ENCODE measurements around the gene ALLC.
"Not testable (repeated sequence)": the region's sequence is repeated elsewhere in the genome, so short reads cannot be mapped to it uniquely, and the experiment has no call there.

Gene ALLC

DNA sequence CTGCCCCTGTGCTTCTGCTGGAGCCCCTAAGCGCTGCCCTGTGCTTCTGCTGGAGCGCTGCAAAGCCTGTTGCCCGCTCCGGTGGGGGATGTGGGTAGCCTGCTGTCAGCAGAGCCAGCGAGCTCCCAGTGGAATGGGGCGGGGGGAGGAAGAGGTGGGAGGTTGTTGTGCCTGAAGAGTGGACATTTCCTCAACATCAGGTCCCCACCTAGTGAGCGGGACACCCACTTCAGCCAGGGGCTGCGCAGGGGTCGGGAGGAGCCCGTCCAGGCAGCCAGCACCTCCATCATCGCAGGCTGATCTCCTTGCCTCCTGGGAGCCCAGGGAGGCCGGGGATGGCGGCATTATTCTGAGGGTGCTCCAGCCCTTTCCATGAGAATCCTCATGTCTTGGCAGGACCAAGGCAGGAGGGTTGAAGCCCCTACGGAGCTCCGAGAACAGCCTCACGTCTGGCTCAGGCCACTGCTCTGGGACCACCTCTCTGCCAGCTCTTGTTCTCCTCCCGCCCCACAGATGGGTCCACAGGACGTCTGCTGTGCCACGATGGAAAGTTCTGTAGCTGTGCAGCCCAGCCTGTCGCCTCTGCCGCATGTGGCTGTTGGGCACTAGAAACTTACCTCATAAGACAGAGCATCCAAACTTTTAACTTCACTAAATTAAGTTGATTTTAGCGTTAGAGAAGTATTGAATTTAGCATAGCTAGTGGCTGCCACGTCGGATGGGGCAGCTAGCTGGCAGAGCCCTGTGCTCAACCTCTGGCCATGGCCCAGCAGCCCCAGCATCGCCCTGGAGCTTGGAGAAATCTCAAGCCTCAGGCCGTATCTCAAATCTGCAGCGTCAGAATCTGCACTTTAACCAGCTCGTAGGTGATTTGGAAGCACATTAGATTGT is 1.9 kb upstream of the ALLC start:
- DNase-seq (ENCODE audit: low read depth) = no peak

DNA sequence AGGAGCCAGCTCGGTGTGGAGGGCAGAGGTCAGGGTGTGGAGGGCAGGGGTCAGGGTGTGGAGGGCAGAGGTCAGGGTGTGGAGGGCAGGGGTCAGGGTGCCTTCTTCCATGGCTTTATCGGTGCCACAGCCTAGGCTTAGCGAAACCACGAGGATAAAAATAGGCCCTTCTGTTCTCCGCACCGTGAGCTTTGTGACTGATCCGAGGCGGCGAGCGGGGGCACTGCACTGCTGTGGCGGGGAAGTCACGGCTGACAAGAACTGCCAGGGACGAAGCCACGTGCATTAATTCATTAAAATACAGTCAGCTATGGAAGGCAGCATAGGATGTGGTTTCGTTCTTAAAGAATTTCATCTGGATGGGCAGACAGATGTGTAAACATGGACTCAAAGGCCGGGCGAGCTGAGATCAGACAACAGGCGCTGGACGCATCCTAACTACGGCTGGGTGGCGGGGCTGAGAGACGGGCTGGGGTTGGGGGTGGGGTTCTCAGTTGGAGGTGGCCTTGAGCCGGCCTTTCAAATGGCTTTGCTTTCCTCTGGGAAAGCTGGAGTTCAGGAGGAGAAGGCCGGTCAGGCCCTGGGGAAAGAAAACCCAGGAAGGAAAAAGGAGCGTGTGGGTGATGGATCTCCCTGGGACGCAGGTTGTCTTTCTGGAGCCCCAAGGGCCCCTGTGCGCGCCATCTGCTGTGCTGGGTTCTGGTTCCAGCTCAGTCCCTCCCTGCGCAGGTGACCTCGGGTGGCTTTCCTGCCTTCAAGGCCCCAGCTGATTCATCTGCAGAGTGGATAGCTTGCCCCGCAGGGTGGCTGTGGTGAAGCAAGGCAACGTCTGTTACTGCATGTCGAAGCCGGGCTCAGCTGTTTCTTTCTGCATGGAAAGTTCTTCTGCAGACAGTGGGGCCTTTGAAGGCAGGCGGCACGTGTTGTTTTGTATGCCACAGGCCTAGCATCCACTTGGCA is 958 bp upstream of the ALLC start:
- no peak for DNase-seq (ENCODE audit: low read depth)

DNA sequence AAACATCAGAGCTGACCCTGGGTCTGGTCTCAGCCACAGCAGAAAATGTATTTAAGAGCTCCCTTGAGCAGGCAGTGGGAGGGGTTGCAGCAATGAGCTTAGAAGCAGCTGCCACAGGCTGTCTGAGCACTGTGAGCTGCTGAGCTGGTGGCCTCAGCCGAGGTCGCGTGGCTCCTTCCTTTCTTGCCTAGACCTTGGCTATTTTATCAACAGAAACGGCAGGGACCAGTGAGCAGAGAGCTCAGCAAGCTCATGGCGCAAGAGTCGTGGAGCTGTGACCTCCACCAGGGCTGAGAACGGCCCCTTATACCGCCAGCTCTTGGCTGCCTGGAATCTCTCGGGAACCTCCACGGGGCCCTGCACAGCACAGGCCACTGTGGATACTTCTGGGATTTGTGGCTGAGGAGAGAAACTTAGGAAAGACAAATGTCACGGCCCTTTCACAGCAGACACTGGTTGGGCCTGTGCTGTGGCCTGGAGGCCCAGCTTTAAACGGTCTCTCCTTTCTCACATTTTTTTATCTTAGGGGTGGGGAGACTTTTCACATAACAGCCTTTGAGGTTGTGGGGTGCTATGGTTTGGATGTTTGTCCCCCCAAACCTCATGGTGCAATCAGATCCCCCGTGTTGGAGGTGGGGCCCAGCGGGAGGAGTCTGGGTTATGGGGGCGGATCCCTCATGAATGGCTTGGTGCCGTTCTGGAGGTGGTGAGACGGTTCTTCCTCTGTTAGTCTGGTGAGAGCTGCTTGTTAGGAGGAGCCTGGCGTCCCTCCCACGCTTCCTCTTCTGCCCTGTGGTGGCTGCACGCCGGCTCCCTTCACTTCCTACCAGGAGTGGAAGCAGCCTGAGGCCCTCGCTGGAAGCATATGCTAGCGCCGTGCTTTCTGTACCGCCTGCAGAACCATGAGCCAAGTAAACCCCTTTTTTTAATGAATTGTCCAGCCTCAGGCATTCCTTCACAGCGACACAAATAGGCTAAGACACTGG is 1.7 kb downstream of the ALLC start:
- DNase-seq (ENCODE audit: low read depth) = no peak

DNA sequence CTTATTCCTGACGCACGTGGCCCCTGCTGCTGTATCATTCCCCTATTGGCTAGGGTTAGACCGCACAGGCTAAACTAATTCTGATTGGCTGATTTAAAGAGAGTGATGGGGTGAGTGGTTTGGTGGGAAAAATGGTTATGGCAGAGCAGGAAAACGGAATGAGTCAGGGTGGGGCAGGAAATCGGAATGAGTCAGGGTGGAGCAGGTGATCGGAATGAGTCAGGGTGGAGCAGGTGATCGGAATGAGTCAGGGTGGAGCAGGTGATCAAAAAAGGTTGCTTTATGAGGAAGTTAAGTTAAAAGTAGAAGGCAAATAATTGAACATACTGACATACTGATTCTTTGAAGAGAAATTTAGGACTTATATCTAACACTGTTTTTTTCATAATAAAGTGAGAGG is 2.6 kb downstream of the ALLC start:
- DNase-seq (ENCODE audit: low read depth) = not testable (repeated sequence)

DNA sequence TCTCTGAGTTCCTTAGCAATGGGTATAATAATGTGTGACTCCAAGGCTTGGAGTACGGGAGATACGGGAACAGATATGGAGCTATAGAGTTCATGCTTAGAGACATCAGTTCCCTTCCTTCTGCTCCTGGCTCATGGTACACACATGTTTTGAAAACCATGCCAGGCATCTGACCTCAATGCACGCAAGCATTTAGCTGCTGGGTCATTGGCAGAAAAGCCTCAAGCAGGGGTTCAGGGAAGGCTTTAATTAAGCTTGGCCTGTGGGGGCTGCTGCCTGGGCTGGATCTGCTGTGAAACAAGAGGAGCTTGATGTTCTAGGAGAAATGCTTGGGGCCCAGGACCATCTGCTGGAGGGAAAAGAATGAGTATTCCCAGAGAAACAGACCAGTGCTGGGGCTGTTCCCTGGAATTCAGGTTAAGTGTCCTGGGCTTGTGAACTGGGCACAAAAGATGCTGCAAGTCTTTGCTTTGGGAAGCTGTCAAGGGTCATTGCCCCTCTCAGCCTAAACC is 3.2 kb downstream of the ALLC start:
- DNase-seq (ENCODE audit: low read depth) = no peak

DNA sequence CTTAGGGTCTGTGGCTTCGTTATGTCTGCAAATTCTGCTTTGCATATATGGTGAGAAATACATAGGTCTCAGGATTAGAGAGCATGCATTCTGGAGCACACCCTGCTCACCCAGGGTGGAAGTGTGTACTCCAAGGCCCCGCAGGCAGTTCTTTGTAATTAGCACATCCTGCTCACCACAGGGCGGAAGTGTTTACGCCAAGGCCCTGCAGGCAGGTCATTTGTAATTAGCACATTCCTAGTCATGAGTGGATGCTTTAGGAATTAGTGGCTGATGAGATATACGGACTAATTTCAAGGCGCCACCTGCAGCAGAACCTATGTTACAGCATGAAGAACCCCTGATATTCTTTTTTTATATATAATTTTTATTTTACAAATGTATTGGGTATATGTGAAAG is 4.2 kb downstream of the ALLC start:
- no peak for DNase-seq (ENCODE audit: low read depth)

DNA sequence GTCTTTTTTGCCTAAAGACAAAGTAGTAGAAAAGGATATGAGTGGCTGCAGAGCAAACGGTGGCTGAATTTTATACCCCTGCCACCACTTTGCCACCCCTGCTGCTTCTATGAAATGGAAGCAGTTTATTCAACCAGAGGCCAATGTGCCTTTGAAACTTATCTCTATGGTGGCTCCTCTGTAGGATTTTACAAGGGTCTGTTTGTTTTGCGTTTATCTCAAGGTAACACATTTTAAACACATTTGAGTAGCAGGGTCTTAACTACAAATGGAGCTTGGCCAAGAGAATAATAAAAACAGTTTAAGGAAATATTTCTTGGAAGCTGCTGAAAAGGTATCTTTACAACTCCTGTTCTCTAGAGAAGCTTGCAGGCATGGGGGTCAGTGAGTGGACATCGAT is 6.1 kb downstream of the ALLC start:
- no peak for DNase-seq (ENCODE audit: low read depth)

DNA sequence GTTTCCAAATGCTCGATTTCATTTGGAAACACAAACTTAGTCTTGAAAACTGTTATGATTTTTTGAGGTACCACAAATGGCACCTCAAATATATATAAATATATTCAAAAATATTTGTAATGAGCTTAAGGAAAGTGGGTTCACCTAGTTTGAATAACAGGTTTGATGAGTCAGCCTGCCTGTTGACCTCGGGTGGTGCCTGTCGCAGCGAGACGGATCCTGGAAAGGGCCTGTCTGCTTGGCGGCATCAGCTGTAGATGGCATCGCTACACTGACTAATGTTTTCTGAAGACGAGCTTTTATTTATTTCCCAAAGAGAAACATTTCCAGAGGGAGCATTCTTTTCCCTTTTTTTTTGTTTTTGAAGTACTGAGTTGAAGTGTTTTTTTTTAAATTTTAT is 6.9 kb downstream of the ALLC start:
- DNase-seq (ENCODE audit: low read depth) = no peak

DNA sequence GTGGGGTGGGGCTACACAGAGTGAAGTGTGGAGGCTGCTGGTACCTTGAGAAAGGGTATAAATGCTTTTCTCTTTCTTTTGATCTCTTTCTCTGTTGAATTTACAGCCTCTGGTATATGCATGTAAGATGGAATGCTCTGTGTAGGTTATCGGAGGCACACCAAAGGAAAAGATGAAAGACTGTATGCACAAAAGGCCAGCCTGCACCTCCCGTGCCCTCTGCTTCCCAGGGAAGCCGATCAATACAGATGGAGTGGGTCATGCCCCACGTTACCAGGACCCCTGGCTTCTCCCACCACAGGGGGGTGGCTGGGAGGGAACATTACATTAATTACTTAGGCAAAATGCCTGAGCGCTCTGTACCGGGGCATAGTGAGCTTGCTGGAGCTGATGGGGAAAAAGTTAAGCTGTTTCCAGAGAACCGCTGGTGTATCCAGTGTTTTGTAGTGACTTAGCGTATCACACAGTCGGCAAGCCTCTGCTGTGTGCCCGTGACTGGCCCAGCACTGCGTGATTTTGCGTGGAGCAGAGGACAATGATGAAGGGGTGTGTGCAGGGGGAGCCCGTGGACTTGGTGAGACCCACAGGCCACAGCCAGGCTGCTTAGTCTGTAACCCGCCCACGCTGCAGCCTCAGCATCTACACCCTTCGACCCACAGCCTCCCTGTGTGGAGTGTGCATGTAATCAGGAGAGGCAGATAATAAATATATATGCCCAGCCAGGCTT is 8.0 kb downstream of the ALLC start:
- DNase-seq (ENCODE audit: low read depth) = no peak

DNA sequence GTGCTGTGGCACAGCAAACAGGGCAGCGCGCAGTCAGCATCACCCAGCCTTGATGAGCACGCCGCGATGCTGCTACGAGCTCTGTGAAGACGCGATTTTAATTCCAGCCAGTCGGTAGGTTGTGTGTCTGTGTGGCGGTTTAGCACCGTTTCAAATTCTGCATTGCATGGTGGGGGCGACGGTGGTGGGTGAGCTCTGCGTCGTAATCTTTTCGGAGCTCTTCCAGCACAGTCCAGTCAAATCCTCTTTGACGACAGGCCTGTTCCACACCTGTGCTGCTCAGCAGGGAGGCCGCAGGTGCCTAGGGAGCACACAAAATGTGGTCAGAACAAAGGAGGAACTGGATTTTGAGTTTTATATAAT is 8.6 kb downstream of the ALLC start:
- no peak for DNase-seq (ENCODE audit: low read depth)

DNA sequence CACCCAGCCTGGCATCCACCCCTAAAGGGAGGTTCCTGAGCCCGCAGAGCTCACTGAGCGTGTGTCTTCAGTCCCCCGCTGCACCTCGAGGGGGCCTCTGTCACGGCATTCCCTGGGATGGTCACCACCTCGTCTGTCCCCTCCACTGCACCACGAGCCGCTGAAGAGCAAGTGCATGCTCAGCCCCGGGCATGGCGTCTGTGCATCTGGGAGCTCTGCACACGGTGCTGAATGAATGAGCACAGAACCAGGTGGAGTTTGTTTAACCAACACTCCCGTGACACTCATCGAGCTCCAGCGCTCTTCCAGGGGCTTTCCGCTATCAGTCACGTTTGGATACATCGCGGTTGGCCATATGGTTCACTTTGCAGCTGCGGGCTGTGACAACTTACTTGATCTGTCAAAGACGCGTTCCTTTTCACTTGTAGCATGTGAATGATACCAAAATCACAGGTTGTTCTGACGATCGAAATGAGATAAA is 9.2 kb downstream of the ALLC start:
- no peak for DNase-seq (ENCODE audit: low read depth)

DNA sequence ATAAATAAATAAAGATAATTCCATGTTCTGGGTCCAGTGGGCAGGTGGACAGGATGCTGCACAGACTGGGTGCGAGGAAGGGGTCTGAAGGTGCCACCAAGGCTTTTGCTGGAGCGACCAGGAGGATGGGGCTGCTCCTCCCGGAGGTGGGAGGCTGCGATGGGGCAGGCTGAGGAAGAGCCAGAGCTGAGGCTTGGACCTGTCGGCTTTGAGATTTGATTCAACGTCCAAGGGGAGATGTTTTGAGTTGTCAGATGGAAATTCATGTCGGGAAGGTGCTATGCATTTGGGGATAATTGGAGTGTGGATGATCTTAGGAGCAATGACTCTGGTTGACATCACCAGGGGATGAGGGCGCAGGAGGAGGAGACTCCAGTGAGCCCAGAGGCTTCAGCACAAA is 11.7 kb downstream of the ALLC start:
- DNase-seq (ENCODE audit: low read depth) = no peak

DNA sequence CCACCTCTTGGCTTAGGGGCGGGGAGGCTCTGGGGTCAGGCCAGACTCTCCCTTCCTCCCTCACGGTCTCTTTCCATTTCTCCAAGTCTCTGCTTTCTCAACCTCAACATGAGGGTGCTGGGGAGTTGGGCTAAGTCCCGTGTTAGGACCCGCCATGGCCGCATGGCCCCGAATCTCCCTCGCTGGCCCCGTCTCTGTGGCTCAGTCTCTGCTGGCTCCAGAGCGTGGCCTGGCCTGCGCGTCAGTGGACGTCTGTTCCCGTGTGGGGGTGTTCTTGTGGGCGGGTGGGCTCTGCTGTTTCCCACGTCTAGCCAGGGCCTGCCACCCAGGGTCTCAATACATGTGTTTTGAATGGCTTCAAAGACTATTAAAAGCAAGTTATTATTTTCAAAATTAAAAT is 12.4 kb downstream of the ALLC start:
- no peak for DNase-seq (ENCODE audit: low read depth)

DNA sequence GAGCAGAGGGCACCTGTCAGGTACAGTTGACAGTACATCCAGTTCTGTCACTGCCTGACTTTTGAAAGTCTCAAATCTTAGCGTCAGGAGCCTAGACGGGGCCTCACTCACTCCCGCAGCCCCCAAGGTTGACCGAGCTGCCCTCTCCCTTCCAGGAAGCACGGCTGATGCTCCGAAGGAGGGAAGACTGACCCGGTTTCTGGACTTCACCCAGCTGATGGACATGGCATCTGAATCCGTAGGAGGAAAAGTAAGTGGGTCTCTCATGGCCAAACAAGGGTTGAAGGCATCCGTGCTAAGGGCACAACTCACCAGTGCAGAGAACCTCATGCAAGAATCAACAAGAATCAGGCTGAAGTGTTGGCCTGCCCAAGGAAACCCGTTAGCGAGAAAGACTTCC is 12.9 kb downstream of the ALLC start:
- no peak for DNase-seq (ENCODE audit: low read depth)

DNA sequence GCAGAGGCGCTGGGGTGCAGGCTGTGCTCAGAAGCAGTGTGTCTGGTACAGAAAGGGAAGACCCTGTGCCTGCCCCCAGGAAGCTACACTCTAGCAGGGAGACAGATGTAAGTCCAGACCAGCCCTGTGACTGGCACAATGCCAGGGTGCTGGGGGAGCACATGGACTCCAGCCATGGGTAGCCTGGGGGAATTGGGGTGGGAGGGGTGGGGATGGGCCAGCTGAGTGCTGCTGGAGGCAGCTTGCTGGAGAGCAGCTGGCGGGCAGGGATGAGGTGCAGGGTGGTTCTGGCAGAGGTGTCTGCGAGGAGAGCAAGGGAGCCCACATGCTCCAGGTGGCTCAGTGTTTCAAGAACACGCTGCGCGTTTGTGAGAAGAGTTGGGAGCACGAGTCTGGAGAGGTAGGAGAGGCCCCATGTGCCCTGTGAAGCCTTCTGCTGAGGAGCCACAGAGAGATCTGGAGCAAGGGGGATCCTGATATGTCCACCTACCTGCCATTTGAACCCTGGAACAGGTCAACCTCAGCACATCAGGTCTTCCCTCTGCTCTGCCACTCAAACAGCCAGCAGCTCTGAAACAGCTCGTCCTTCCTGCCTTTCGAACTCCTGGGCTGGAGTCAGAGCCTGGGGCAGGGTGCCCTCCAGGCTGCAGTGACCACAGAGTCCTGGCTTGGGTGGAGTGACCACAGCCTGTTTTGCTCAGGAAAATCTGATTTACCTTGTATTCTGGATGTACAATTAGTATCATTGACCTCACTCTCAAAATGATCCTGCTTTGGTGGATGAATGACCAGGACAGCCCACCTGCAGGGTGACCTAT is 15.1 kb downstream of the ALLC start:
- DNase-seq (ENCODE audit: low read depth) = no peak

DNA sequence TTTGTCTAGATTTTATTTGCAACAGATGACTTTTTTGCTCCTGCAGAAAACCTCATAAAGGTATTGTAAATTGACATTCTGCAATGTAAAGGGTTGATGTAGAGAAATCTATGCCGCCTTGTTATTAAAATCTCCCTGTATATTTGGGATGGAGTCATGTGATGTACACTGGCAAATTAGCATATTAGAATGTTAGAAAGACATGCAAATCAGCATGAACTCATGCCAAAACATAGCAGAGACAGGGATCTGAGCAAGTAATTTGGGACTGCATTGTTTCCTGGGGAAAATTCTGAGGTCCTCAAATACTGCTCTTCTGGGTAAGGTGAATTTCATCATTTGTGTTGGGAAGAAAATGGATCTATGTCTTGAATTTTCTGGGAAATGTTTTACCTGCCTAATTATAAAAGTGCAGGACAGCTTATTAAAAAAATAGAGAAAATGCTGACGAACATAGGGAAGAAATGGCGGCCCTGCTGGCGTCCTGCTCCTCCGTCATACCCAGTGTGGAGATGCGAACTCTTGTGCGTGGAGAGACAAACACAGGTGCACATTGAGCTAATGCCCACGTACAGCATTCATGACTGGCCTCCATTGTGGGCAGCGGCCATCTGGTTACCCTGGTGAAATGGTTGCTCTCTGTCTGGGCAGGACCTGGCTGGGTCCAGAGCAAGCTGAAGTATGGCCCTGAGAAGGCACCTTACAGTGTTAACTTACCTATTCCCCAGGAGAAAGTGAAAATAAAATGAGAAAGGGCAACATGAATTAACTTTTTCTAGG is 16.3 kb downstream of the ALLC start:
- DNase-seq (ENCODE audit: low read depth) = no peak

DNA sequence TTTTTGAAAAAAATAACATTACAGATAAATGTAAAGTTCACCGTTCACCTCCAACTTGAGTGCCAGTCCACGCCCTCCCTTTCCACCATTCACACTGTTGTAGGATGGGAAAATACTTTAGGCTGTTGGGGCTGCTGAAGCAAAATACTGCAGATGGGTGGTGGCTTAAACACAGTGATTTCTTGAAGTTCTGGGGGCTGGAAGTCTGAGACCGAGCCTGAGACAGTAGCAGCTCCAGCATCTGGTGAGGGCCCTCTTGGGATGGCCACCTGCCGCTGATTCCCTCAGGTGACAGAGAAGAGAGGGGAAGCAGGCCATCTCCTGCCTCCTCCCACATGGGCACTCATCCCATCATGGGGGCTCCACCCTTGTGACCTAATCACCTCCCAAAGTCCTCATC is 17.7 kb downstream of the ALLC start:
- DNase-seq (ENCODE audit: low read depth) = no peak

DNA sequence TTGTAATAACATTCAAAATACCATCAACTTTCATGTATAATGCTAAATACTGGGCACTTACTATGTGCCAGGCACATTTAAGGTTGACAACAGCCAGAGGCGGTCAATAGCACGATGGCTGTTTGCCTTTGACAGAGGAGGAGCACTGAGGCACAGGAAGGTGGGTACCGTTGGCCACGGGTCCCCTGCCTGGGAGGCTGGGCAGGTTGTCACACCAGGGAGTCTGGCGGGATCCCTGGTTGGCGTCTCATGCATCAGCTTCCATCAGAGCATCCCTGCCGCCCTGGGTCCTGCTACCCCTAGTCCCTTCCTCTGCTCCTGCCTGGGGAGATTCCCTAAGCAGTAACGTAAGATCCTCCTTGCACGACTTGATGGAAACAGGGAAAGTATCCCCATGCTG is 19.4 kb downstream of the ALLC start:
- no peak for DNase-seq (ENCODE audit: low read depth)

DNA sequence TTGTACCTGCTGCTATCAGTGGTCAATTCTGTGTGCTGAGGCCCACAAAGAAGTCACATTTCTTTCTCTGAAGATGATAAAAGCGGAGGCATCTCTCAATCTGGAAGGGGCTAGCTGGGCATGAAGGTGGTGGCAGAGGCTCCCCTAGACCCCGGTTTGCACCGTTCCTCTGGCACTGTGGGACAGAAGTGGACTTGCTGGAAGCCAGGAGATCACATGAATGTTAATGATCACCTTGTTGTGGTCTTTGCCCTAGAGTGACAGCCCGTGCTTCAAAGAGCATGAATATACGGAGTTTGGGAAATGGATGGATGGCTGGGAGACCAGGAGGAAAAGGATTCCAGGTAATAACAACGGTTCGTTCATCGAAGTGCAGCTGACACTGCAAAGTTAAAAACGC is 20.2 kb downstream of the ALLC start:
- DNase-seq (ENCODE audit: low read depth) = no peak
